Left cardiac atrium (tissue), 4 donors: ENCODE measurements around the gene EBI3. TPM values are rescaled to one million over a fixed set of nuclear protein-coding genes. Genes with fewer than 3 reads are reported as not detected.
"Not testable (repeated sequence)": the region's sequence is repeated elsewhere in the genome, so short reads cannot be mapped to it uniquely, and the experiment has no call there.

Experiments
- ATAC-seq, 2 donors: fragments of 200-7000 bp; cut with Tn5 transposase; one replicate each; pipeline ENCODE4 v1.9.1; 2020; ENCODE audit warnings: mild to moderate bottlenecking in 2 of 2, moderate library complexity in 2 of 2
- DNase-seq: peaks from one replicate; pipeline ENCODE4 v3.0.0-alpha.2; 2020
- intact Hi-C, 2 donors: fragments of 100-400 bp; cut with DNase I; formaldehyde crosslinking; loops; one replicate each; pipeline versions ENCODE4 v1.14.1 to v1.15.1; 2022 to 2023
- total RNA-seq, 2 donors: library from RNA; stranded (reverse); fragmentation: NEBNext Ultra II Directional; extraction: Animal tissue kit (Norgen Biotek cat#: 25700); gene quantifications; one replicate each; pipeline ENCODE4 v1.2.1, GENCODE V29; 2021
- donor health status: DM: no; HTN: yes; CAD: no.
- donor health status: DM: no; HTN: yes; CAD: no; lungs with severe emphysema.
- donor health status: DM: yes; HTN: yes; CAD: no.
- donor health status: Dilated cardiomyopathy.

EBI3 gene
- total RNA-seq, 2 donors from 2014 or later: 1.2 TPM

DNA sequence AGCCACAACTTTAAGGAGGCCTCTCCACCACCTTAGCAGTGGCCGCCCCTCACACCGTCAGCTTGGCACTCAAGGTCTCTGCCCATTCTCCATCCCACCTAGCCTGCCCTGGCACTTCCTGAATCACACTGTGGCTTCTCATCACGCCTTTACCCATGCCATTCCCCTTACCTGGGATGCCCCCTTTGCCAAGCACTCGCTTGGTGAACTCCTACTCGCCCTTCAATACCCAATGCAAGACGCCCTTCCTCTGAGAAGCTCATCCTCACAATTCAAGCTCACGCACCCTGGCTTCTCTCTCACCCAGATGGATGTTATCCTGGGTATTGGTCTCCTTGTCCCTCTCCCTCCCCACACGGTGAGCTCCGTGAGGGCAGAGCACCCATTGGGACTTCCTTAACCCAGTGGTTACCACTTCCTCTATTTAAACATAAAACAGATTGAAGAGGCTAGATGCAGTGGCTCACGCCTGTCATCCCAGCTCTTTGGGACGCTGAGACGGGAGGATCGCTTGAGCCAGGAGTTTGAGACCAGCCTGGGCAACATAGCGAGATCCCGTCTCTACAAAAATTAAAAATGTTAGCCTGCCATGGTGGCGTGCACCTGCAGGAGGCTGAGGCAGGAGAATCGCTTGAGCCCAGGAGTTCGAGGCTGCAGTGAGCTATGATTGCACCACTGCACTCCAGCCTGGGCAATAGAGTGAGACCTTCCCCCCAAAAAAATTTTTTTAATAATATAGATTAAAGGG lies 37.1 kb downstream of the EBI3 start:
- intact Hi-C loops: loop anchor here (5.0 to 10.0 kb wide), 2 partner anchors 86 to 258 kb away; no protein-coding TSS in a partner anchor
- no peak for DNase-seq
- ATAC-seq: no peak

DNA sequence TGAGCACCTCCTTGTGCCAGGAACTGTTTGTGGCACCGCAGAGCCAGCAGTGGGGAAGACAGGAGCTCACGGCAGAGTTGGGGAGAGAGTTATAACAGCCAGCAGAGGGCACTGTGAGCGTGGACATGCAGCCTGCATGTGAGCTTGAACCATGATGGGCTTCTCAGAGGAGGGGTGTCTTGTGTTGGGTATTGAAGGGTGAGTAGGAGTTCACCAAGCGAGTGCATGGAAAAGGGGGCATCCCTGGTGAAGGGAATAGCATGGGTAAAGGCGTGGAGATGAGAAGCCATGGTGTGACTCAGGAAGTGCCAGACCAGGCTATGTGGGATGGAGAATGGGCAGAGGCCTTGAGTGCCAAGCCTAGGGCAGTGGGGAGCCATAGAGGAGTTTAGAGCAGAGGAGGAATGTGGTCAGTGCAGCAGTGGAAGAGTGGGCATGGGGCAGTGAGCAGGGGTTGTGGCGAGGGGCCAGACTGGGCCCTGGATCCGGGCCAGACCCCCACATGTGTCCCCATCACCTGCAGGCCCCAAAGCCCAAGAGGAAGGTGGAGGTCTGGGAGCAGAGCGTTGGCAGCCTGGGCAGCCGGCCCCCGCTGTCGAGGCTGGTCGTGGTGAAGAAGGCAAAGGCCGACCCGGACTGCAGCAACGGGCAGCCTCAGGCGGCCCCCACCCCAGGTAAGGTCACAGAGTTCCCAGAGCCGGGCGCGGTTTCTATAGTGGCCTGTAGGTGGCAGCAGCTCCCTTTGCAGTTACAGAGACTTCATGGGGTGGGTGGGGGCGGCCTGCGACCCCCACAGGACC lies 38.0 kb downstream of the EBI3 start:
- peak; percentile 43 for DNase-seq
- ATAC-seq: peak; percentile 58 to 65
- intact Hi-C loops: loop anchor here (5.0 to 10.0 kb wide), 2 partner anchors 85 to 258 kb away; no protein-coding TSS in a partner anchor

DNA sequence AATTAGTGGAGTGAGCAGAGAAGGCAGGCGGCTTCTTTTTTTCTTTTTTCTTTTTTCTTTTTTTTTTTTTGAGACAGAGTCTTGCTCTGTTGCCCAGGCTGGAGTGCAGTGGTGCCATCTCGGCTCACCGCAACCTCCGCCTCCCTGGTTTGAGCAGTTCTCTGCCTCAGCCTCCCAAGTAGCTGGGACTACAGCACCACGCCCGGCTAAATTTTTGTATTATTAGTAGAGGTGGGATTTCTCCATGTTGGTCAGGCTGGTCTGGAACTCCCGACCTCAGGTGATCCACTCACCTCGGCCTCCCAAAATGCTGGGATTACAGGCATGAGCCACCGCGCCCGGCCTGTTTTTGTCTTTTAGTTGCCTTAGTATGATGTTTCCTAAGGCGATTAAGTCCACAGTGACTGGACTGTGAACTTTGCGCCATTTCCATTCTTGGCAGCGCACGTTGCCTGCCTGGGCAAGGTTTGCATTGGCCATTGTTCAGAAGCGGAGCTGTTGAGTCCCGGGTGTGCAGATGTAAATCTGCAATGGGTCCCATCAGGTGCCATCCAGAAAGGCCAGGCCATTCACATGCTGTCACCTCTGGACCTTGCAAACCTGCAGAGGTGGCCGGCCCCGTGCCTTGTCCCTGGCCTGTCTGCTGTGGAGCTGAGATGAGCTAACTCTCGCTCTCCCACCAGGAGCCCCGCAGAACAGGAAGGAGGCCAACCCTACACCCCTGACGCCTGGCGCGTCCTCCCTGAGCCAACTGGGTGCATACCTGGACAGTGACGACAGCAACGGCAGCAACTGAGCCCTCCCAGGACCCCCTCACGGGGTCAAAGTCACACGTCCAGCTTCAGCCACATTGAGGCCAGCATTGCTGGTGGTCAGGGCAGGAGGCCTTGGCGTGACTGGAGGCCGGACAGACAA lies 38.8 kb downstream of the EBI3 start:
- ATAC-seq (peak; percentile 11 to 65), DNase-seq (no peak)
- intact Hi-C loops: loop anchor here (5.0 to 10.0 kb wide), 2 partner anchors 84 to 257 kb away; no protein-coding TSS in a partner anchor

- ATAC-seq (peak; percentile 2 to 7), DNase-seq (no peak)
- intact Hi-C loops: loop anchor here (5.0 to 10.0 kb wide), 2 partner anchors 83 to 256 kb away; no protein-coding TSS in a partner anchor
These were observed 39.6 kb downstream of the EBI3 start for GRCh38 chr19:4268816-4269430.

DNA sequence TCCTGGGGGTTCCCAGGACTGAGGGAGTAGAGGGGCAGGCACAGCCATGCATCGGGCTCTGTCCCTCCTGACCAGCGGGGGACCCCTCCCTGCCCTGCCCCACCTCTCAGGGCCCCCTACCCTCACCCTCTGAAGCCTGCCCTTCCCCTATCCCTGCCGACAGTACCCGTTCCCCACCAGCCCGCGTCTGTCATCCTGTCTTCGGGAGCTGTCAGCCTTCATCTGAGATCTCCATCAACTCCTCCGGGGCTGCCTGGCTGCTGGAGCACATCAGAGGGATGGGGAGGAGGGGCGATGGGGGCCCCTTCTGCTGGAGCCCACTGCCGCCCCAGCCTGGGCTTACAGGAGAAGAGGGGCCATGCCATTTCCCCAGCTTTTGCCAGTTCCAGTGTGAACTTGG lies 43.6 kb downstream of the EBI3 start:
- intact Hi-C loops: loop anchor here in 1 of 2 donors (10.0 kb wide), 1 partner anchor 252 kb away; no protein-coding TSS in a partner anchor
- ATAC-seq (no peak), DNase-seq (no peak)

GRCh38 chr19:4274321-4274686 lies 45.0 kb downstream of the EBI3 start:
- intact Hi-C loops: loop anchor here in 1 of 2 donors (10.0 kb wide), 1 partner anchor 250 kb away; no protein-coding TSS in a partner anchor
- DNase-seq, ATAC-seq: not testable (repeated sequence)

DNA sequence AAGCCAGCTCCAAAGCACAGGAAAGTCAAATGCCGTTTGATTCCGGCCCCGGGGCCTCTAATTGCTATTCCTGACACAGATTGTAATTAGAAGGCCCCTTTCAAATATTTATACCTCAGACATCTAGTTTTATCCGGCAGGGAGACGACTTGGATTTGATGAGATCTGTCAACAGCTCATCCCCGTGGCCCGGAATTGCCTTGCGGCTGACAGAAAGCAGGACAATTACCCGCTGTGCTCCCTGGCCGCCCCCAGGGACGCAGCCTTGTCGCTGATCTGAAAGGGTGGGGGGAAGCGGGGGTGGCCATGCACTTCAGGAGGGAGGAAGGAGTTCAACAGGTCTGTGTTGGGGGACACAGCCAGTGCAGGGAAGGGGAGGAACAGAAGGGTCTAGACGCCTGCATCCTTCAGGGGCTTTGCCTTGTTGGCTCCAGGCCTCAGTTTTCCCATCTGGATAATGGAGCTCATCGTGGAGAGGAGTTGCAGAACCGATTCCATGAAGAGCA lies 47.9 kb downstream of the EBI3 start:
- peak; percentile 33 for DNase-seq
- ATAC-seq: peak; percentile 23 to 57
- intact Hi-C loops: loop anchor here in 1 of 2 donors (10.0 kb wide), 1 partner anchor 248 kb away; no protein-coding TSS in a partner anchor

GRCh38 chr19:4278010-4278409 lies 48.7 kb downstream of the EBI3 start:
- ATAC-seq (peak in 1 of 2 donors; percentile 21), DNase-seq (no peak)
- intact Hi-C loops: loop anchor here in 1 of 2 donors (10.0 kb wide), 1 partner anchor 247 kb away; no protein-coding TSS in a partner anchor

DNA sequence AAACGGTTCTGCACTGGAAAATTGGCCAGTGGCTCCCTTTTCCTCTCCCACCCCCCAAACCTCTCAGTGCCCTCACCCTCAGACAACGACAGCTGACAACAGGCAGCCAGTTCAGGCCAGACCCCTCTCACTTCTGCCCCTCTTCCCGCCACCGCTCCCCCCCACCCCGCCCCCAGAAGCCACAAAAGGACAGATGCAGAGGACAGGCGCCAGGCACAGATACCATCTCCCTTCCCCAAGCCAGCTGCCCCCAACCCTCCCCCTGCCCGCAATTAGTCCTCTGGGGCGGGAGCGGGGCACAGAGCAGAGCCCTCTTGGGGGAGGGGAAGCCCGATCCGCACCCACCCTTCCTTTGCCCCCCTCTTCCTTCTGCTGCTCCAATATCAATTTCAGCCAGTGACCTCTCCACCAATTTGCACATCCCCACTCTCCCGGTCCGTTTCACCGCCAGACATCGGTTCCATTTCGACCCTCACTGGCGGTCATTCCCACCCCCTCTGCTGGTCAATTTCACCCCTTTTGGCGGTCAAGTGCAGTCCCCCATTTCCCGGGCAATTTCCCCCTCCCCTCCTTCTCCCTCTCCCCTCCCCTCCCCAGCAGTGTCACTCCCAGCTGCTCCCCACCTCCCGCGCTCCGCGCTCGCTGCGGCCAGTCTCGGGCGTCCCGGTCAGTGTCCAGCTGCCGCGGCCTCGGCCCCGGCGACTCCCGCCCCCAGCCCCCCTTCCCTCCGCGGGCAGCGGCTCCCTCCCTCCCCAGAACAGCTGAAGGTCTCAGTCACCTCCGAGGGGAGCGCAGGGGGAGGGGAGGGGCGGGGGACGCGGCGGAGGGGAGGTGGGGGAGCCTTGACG lies 49.3 kb downstream of the EBI3 start, which contains the start of gene SHD:
Gene SHD, plus strand, starts transcription at position 848 of the 848 bp plus-strand sequence. CDS start 798 bp downstream, outside the sequence.
- no peak for DNase-seq
- peak; percentile 52 to 66 for ATAC-seq
- intact Hi-C loops: loop anchor here in 1 of 2 donors (10.0 kb wide), 1 partner anchor 246 kb away; no protein-coding TSS in a partner anchor

GRCh38 chr19:4279267-4279529 lies 49.9 kb downstream of the EBI3 start:
- peak in 1 of 2 donors; percentile 9 for ATAC-seq
- intact Hi-C loops: loop anchor here in 1 of 2 donors (10.0 kb wide), 1 partner anchor 246 kb away; no protein-coding TSS in a partner anchor
- DNase-seq: no peak

- ATAC-seq: peak; percentile 8 to 17
- no peak for DNase-seq
- intact Hi-C loops: loop anchor here in 1 of 2 donors (10.0 kb wide), 1 partner anchor 245 kb away; no protein-coding TSS in a partner anchor
These were observed 50.5 kb downstream of the EBI3 start for GRCh38 chr19:4279530-4280422.

DNA sequence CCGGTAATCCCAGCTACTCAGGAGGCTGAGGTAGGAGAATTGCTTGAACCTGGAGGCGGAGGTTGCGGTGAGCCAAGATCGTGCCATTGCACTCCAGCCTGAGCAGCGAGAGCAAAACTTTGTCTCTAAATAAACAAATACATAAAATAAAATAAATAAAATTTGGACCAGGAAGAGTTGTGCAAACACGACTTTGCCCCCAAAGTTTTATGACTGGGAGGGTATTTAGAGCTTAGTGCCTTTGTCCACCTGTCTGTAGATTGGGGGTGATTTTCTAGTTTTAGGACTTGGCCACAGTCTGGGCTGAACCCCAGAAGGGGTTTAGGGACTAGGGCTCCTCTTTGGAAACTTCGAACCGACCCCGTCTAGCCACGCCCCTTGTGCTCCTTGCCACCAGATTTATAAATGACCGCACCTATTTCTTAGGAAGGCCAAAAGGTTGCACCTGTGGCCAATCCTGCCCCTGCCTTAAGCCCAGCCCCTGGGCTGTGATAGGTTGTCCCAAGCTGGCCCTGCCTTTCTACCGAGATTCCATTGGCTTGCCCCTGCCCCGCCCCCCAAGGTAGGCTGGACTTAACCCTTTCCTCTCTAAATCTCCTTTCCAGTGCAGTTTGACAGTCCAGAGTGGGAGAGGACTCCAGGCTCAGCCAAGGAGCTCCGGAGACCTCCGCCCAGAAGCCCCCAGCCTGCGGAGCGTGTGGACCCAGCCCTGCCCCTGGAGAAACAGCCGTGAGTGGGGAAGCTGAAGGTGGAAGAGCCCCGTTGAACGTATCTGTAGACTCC lies 55.0 kb downstream of the EBI3 start:
- intact Hi-C loops: no loop called here
- DNase-seq (no peak), ATAC-seq (no peak)

DNA sequence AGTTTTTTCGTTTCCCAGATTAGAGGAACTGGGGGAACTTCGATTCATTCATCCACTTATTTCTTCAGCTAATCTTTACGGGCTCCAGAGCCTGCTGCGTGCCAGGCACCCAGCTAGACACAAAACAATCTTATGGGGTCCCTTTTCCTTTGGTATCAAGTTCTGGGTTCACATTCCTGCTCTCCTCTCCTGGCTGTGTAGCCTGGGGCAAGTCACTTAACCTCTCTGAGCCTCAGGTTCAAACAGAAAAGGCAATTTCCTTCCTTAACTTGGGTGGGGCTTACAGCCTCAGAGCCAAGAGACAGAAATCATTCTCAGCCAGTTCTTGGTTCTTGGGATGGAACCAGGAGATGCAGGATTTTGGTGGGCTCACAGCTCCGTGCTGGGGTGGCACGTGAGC lies 55.7 kb downstream of the EBI3 start:
- intact Hi-C loops: no loop called here

DNA sequence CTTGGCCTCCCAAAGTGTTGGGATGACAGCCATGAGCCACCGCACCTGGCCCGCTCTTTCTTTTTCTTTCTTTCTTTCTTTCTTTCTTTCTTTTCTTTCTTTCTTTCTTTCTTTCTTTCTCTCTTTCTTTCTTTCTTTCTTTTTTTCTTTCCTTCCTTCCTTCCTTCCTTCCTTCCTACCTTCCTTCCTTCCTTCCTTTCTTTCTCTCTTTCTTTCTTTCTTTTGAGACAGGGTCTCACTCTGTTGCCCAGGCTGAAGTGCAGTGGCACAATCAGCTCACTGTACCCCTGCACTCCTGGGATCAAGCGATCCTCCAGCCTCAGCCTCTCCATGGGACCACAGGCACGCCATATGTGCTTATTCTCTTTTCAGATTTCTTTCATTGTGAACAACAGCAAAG lies 56.8 kb downstream of the EBI3 start:
- DNase-seq, ATAC-seq, intact Hi-C loops: not testable (repeated sequence)

More for the DNA sequence above, 55.7 kb downstream of the EBI3 start:
- DNase-seq (no peak), ATAC-seq (no peak)
